HG03432 (cell line): Measurements from ENCODE around the gene MSMO1.

Experiments
- ATAC-seq: cut with Tn5 transposase; IDR thresholded peaks from one replicate; pipeline ENCODE4 v1.9.1; 2021; ENCODE audit warnings: mild to moderate bottlenecking, moderate library complexity; ENCODE audit not compliant: unreplicated experiment

Gene MSMO1

GRCh38 chr4:165386328-165386727 lies 58.9 kb downstream of the MSMO1 start:
- no peak for ATAC-seq

- ATAC-seq: no peak
Observed at GRCh38 chr4:165388756-165389155, 61.3 kb downstream of the MSMO1 start.
